NK-92 (cell line): ENCODE measurements around the gene NFIA.

Source experiments
- DNase-seq: peaks from one replicate; lab custom pipeline; 2025; ENCODE audit not compliant: unreplicated experiment; lab: John Stamatoyannopoulos, UW

Gene NFIA

DNA sequence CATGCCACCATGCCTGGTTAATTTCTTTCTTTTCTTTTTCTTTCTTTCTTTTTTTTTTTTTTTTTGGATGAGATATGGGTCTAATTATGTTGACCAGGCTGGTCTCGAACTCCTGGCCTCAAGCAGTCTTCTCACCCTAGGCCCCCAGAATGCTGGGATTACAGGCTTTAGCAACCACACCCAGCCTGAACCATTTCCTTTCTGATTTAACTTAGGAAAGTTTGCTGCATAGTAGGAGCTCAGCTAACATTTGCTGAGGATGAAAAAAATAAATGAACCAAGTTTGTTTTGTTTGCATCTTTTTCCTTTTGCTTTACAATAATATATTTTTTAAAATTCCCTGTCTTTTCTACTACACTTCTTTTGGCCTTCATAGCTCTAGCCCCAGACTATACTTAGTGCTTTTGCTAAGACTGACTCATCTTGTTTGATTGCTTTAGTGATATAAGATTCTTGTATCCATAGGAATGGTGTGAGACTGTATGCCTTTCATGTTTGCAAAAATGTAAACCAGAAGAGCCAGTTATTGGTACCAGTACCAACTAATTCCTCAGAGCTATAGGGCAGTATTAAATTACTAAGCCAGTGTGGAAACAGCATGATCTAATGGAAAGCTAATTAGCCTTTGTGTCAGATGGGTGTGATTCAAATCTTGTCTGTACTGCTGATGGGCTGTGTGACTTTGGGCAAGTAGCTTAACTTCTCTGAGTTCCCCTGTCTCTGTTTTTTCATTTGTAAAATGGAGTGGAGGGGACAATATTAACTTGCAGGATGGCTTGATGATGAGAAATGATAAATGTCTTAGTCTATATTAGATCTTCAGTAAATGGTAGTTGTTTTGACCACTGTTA is 66.9 kb downstream of the NFIA start:
- DNase-seq, result no peak

GRCh38 chr1:61151565-61151964 is 69.2 kb downstream of the NFIA start:
- no peak for DNase-seq

GRCh38 chr1:61152066-61152465 is 69.7 kb downstream of the NFIA start:
- DNase-seq, result no peak

DNA sequence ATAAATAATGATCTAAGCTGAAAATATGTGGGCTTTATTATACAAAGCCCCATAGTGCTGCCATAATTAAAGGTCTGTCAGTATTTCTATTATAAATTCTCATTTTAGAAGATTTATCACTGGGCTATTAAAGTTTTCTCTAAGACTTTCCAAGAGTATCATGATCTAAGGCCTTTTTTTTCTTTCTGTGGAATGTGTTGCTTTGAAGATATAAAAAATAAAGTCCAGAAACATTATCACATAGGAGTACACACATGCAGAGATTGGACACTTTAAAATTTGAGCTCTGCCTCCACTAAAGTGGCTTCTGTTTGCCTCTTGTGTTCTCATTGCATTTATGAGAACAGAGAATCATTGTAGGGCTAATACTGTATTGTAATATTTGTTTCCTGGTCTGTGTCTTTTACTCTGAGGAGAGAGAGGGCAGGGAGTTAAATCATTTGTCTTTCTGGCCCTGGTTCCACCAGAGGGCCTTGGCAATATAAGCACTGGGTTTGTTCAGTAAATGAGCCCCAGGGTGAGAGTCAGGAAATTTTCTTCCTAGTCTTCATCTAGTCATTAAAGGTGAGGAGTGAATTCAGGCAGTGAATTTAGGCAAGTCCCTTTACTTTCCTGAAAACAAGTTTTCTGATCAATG is 70.2 kb downstream of the NFIA start:
- no peak for DNase-seq

DNA sequence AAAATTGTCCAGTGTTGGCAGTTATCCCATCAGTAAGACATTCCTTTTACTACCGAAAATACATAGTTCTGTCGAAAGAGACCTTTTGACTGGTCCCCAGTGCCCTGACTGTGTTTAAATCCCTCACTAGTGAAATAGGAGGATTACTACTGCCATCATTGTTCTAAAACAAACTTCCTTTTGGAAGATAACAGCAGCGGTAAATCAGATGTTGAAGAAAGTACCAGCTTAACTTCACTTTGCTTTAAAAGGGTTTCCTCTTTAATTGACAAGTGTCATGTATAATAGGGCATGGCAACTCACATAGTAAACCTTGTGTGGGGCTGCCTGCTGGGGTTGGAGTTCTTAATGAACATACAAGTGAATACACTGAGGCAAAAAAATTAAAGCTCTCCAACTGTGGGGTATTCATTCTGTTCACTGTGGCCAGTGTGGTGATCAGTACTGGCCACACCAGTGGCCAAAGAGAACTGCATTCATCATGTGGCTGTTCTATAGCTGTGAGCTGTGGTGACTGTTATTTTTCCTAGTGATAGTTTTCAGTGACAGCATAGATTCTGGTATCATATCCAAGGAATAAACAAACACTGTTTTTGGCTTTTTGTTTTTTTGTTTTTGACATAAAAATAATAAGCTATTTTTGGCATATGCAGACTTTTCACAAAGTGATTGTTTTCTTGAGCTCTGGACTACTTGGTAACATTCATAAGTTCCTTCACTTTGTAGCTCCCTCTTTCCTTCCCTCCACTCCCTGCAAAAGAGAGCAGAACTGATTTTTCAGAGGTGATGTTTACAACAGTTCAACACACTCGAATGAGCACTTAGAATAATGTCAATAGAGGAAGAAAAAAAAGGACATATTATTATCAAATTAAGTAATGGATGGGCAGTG is 74.5 kb downstream of the NFIA start:
- no peak for DNase-seq

GRCh38 chr1:61157468-61157987 is 75.2 kb downstream of the NFIA start:
- DNase-seq, result no peak

- DNase-seq, result no peak
Measured at GRCh38 chr1:61158591-61158990, 76.2 kb downstream of the NFIA start.

- DNase-seq, result no peak
Measured at GRCh38 chr1:61160526-61160925, 78.2 kb downstream of the NFIA start.

GRCh38 chr1:61162520-61163258 is 80.3 kb downstream of the NFIA start:
- DNase-seq, result no peak

DNA sequence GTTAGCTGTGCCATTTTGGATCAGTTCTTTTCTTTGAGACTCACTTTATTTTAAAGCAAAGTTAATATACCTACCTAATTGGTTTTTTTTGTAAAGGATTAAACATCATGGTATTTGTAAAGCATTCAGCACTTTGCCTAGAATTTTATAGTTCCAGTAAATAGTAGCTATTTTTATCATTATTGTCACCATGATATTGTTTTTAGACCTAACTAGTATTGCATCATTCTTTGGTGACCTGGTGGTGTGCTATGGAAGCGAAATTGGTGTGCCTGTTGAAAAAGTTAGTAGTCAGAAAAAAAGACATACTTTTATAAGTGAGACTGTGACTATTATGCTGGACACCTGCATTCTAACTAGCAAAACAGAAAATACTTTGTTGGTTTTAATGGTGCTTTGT is 81.0 kb downstream of the NFIA start:
- DNase-seq, result no peak

DNA sequence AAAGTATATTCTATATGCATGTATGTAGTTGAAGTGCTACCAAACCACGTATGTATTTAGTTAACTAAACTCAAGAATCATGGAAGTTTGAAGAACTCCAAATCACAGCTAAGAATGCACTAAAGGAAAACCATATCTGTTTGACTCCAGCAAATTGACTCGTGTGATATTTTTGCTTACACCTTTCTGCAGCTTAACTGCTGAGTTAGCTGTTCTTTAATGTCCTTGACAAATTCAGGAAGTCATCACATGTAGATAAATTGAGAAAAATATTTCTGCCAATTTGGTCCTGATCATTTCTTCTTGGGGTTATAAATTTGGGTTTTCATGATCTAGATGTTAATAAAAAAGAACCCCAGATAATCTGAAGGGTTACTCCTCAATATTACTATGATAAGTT is 83.0 kb downstream of the NFIA start:
- DNase-seq, result no peak

GRCh38 chr1:61167309-61167708 is 84.9 kb downstream of the NFIA start:
- DNase-seq, result no peak

- no peak for DNase-seq
Measured at GRCh38 chr1:61169045-61169444, 86.7 kb downstream of the NFIA start.

GRCh38 chr1:61169634-61170033 is 87.3 kb downstream of the NFIA start:
- DNase-seq, result no peak

- no peak for DNase-seq
Measured at GRCh38 chr1:61170328-61171238, 88.2 kb downstream of the NFIA start.

- no peak for DNase-seq
Measured at GRCh38 chr1:61171346-61171745, 89.0 kb downstream of the NFIA start.

GRCh38 chr1:61171974-61172373 is 89.6 kb downstream of the NFIA start:
- DNase-seq, result no peak

GRCh38 chr1:61173118-61173517 is 90.8 kb downstream of the NFIA start:
- no peak for DNase-seq

DNA sequence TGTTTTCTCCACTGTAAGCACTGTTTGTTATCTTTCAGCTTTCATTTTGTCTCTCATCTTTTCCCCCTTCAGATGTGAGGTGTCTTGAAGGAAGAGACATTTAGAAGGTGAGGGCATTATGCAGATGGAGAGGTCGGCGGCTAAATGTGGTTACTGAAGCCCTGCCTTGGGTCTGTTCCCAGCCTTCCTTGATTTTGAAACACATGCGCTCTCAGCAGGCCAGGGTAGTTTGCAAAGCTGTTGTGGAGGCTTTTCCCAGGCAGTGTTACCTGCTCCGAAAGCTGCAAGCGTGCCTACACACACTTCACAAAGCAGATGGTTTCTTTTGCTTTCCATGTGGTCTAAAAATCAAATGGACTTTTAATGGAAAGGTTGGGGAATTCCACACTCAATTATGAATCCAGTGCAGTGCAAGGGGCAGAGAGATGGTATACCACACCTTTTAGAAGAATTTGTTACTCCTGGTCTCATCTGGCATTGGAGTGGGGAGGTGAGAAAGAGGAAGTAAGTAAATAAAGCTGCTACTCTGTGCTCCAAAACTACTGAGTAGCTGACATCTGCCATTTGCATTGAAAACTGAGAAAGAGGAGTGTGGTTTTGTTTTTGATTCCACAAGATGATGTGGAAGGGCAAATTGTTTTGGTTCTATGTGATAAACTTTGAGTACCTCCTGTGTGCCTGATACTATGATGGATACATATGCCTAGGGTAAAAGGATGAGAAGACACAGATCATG is 91.9 kb downstream of the NFIA start:
- no peak for DNase-seq
